GM21390 (cell line): ENCODE results near the gene ASRGL1.

Source experiments
- ATAC-seq: cut with Tn5 transposase; IDR thresholded peaks from one replicate; pipeline ENCODE4 v1.9.1; 2021; ENCODE audit not compliant: unreplicated experiment

ASRGL1 gene

DNA sequence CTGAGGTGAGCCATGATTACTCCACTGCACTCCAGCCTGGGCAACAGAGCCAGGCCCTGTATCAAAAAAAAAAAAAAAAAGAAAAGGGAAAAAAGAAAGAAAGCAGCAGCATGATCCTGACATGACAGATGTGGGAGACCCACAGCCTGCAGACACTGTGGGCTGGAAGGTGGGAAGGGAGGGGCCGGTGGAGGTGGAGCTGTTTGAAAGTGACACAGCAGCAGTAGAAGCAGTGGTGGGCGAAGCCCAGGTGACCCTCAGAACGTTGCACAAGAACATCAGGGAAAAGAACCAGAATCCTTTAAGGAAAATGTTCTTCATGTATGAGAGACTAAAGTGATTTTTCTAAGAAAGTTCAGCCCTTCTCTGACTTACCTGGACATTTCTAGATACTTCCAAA is 55.3 kb downstream of the ASRGL1 start:
- ATAC-seq: no peak

DNA sequence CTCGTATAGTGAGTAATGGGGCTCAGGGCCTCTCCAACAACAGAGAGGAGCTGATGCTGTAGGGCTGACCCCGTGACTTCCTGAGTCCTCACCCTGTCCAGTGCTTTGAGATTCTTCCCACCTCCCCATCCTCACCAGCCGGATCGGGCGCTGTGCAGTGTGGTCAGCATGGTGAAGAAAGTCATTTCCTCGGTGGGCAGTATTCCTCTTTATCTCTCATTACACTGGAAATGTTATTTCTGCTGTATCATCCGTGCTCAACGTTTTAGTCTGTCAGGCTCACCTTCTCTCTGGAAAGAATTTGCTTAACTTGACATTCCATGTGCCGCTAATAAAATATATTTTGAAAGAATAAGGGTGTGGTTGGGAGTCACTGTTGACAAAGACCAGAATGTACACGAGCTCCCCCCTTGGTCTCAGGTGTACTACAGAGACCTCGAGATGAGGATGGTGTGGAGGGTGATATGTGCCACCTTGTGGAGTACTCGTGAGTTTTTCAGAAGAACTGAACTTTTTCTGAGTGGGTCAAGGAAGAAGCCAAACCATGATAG is 55.9 kb downstream of the ASRGL1 start:
- no peak for ATAC-seq

GRCh38 chr11:62393735-62394134 is 56.5 kb downstream of the ASRGL1 start:
- ATAC-seq: no peak

- no peak for ATAC-seq
Measured at GRCh38 chr11:62394825-62395538, 57.7 kb downstream of the ASRGL1 start.

- ATAC-seq: no peak
Measured at GRCh38 chr11:62395885-62396551, 58.8 kb downstream of the ASRGL1 start.

DNA sequence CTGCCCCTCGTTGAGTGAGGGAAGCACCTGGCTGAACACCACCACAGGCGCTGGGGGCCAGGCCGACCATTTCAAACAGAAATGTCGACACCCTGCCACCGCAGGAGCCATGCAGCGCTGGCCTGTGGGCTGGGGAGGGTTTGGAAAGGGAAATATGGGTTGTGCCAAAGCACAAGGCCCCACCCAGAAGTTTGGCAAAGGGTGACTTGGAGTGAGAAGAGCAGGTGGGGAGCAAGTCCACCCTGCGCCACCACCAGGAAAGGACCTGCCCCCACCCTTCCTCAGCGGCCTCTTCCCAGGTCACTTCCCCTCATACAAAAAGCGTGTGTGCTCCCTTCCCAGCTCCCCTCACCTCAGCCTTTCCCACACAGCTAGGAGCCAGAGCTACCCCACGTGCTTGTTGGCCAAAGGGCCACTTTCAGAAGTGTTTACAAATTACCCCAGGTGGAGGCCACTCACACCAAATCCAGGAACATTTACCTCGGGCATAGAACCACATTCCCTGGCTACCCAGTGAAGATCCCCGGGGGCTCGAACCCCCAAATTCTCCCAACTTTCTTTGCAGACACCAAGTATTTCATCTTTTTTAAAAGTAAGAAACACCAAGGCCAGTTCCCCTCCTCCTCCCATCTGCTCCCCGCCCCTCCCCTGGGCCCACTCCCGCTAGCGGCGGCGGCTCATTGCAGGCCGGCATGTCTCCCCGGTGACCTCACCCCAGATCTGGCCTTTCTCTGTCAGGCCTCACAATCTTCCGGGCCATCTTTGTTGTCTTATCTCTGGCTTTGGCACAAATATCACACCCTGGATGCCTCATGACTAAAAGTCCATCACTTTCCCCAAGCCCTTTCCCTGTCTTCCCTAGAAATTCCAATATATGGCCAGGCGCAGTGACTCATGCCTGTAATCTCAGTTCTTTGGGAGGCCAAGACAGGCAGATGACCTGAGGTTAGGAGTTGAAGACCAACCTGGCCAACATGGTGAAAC is 61.1 kb downstream of the ASRGL1 start:
- no peak for ATAC-seq

- ATAC-seq: no peak
Measured at GRCh38 chr11:62399172-62399877, 62.1 kb downstream of the ASRGL1 start.

DNA sequence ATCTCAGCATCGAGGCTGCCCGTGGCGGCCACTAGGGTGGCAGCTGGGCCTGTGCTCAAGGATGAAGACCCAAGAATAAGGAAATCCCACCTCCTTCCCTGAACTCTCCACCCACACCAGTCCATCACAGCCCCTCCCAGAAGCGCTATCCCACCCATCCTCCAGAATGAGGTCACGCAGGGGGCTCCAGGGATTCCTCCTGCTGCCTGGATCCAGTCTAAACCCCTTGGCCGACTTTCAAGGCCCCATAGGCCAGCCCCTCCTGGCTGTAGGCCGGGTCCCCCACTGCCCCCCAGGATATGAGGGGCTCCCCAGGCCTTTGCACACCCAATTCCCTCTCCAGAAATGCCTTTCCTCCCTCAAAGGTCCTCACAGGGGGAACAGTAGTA is 62.6 kb downstream of the ASRGL1 start:
- no peak for ATAC-seq

DNA sequence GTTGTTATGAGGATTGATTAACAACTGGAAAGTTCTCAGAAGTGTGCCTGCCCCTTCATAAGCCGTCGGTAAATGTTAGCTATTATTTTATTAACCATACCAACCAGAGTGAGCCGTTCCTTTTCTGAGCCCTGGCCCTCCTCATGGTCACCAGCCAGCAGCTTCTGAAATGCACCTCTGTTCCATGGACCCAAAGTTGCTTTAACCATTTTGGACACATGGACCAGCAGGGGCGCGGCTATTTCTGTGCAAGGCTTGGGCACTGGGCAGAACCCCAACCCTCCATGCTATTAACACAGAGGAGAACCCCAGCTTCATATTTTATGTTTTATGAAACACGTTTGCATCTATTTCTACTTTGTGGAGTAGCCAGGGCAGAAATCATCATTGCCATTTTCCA is 63.0 kb downstream of the ASRGL1 start:
- no peak for ATAC-seq

DNA sequence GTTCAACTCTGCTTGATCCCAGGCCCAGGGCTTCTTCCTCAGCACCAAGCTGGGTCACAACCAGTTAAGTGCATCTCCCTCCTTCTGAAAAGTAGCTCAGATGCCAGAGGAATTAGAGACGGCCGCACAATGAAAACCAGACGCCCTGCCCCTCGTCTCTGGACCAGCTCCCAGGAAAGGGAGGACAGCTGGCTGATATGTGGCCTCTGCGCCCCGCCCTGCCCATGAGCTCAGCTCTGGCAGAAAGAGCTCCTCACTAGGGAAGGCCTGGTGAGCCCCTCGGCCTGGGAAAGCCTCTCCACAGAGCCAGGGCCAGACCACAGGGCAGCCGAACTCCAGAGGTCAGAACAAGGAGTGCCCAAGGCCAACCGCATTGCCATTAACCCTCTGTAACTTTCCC is 63.5 kb downstream of the ASRGL1 start:
- no peak for ATAC-seq

- ATAC-seq: no peak
Measured at GRCh38 chr11:62401356-62401755, 64.1 kb downstream of the ASRGL1 start.

GRCh38 chr11:62401811-62402210 is 64.6 kb downstream of the ASRGL1 start:
- no peak for ATAC-seq

- ATAC-seq: no peak
Measured at GRCh38 chr11:62402226-62402959, 65.1 kb downstream of the ASRGL1 start.

DNA sequence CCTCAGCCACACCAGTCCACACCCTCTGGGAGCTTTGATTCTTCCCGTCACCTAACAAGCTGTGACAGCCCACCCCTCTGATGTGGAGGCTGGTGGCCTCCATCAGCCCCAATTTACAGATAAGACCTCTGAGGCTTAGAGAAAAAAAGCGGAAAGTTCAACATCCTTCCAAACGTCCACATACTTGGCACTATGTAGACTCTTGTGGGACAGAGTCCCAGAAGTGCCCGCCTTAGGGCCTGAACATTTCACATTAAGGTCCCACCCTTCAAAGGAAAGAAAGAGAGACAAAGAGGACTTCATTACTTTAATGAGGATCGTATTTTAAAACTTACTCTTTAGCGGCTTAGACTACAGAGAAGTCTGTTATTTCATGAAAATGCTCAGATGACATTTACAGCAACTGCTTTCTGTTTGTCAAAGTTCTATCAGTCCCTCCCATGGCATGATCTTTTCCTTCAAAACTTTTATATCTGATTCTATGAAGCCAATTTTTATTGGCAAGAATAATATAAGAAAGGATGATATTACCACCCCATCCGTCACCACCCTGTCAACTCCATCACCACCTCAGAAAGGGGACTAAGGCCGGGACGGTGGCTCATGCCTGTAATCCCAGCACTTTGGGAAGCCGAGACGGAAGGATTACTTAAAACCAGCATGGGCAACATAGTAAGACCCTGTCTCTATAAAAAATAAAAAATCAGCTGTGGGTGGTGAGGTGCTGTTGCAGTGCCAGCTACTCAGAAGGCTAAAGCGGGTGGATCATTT is 65.9 kb downstream of the ASRGL1 start:
- no peak for ATAC-seq

GRCh38 chr11:62404435-62404834 is 67.2 kb downstream of the ASRGL1 start:
- ATAC-seq: no peak

GRCh38 chr11:62404901-62405300 is 67.7 kb downstream of the ASRGL1 start:
- no peak for ATAC-seq

DNA sequence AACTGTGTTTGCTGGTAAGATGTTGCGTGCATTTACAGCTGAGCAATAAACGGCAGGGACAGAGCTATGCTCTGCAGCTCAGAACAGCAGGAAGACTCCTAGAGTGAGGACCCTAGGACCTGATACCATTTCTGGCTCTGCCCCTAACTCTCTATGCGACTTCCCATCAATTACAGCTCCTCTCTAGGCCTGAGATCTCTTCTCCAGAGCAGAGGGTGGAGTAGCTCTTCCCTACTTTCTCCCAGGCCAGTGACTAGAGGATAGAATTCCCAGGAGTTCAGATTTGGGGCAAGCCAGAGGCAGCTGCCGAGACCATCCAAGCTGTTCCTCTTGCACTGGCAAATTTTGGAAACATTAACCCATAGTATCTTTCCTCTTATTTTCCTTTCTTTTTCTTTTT is 68.8 kb downstream of the ASRGL1 start:
- ATAC-seq: no peak

DNA sequence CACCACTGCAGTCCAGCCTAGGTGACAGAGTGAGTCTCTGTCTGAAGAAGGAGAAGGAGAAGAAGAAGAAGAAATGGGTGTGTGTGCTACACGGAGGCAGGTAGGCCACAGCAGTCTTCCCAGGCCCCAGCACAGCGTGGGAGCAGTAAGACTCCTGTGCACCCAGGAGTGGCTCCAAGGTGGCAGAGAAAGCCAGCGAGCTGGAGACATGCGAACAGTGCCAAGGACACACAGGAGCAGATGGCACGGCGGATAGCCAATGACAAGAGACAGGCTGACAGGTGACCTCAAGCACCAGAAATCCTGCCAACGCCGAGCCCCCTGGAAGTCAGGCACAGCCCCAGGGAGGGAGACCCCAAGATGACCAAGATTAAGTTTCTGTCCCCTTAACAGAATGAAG is 72.6 kb downstream of the ASRGL1 start:
- no peak for ATAC-seq

DNA sequence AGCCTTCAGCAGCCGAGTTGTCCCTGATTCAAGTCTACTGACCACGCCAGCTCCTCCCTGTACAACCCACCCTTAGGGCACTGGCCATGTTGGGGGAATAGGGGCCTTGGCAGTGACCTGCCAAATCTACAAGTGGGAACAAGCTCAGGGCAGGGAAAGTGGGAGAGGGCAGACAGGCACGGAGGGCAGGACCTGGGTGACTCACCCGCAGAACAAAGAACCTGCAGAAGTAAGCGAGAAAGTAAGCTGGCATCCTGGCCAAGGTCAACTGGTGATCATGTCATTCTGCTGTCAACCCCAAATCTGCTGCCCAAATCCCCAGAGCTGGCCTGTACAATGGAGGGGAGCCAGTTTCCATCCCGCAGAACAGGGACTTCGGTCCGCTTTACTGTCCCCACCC is 73.7 kb downstream of the ASRGL1 start:
- no peak for ATAC-seq
